ENCODE measurements around the gene CDK17. TPM values are rescaled to one million over a fixed set of nuclear protein-coding genes. Genes with fewer than 3 reads are reported as not detected.

The CDK17 gene
- total RNA-seq, 2 donors from 2014 or later = 17.0 to 35.6 TPM

GRCh38 chr12:96257550-96258103, 142.6 kb downstream of the CDK17 start:
- intact Hi-C loops (cut with DNase I) = no loop called here
- ATAC-seq (no peak), DNase-seq (no peak)

GRCh38 chr12:96256672-96257361, 143.4 kb downstream of the CDK17 start:
- DNase-seq (no peak), ATAC-seq (no peak)
- intact Hi-C loops (cut with DNase I) = no loop called here

- intact Hi-C loops (cut with DNase I) = no loop called here
- ATAC-seq = peak; percentile 86 to 90
- peak; percentile 83 for DNase-seq
These were observed 145.2 kb downstream of the CDK17 start for GRCh38 chr12:96255077-96255476.

- intact Hi-C loops (cut with DNase I) = no loop called here
- ATAC-seq = no peak
These were observed 150.0 kb downstream of the CDK17 start for GRCh38 chr12:96250119-96250685.

GRCh38 chr12:96249196-96250118, 150.8 kb downstream of the CDK17 start:
- ATAC-seq (peak; percentile 81 to 92), DNase-seq (peak; percentile 79)
- intact Hi-C loops (cut with DNase I) = loop anchor here in 1 of 2 donors (10.0 kb wide), 1 partner anchor 145 kb away; no protein-coding TSS in a partner anchor

More at GRCh38 chr12:96250119-96250685, 150.0 kb downstream of the CDK17 start:
- DNase-seq = no peak

- DNase-seq = no peak
- ATAC-seq = peak in 1 of 2 donors; percentile 38
- intact Hi-C loops (cut with DNase I) = loop anchor here in 1 of 2 donors (10.0 kb wide), 1 partner anchor 146 kb away; no protein-coding TSS in a partner anchor
These were observed 151.9 kb downstream of the CDK17 start for GRCh38 chr12:96248136-96248931.

- no peak for ATAC-seq
- intact Hi-C loops (cut with DNase I) = loop anchor here in 1 of 2 donors (10.0 kb wide), 1 partner anchor 147 kb away; no protein-coding TSS in a partner anchor
- no peak for DNase-seq
These were observed 152.7 kb downstream of the CDK17 start for GRCh38 chr12:96247563-96247962.

GRCh38 chr12:96246926-96247505, 153.2 kb downstream of the CDK17 start:
- ATAC-seq = no peak
- intact Hi-C loops (cut with DNase I) = loop anchor here in 1 of 2 donors (10.0 kb wide), 1 partner anchor 148 kb away; no protein-coding TSS in a partner anchor

GRCh38 chr12:96244826-96245225, 155.4 kb downstream of the CDK17 start:
- DNase-seq = no peak
- ATAC-seq = no peak
- intact Hi-C loops (cut with DNase I) = loop anchor here in 1 of 2 donors (10.0 kb wide), 1 partner anchor 150 kb away; no protein-coding TSS in a partner anchor

More at GRCh38 chr12:96246926-96247505, 153.2 kb downstream of the CDK17 start:
- no peak for DNase-seq

- peak in 1 of 2 donors; percentile 6 for ATAC-seq
- peak; percentile 63 for DNase-seq
- intact Hi-C loops (cut with DNase I) = loop anchor here in 1 of 2 donors (10.0 kb wide), 1 partner anchor 152 kb away; no protein-coding TSS in a partner anchor
These were observed 157.6 kb downstream of the CDK17 start for GRCh38 chr12:96242597-96242996.

GRCh38 chr12:96241846-96242256, 158.4 kb downstream of the CDK17 start:
- ATAC-seq = peak; percentile 32 to 78
- intact Hi-C loops (cut with DNase I) = loop anchor here in 1 of 2 donors (10.0 kb wide), 1 partner anchor 153 kb away; no protein-coding TSS in a partner anchor
- peak; percentile 75 for DNase-seq

- DNase-seq (no peak), ATAC-seq (no peak)
- intact Hi-C loops (cut with DNase I) = loop anchor here in 1 of 2 donors (10.0 kb wide), 1 partner anchor 153 kb away; no protein-coding TSS in a partner anchor
These were observed 158.8 kb downstream of the CDK17 start for GRCh38 chr12:96241431-96241830.

GRCh38 chr12:96240656-96241055, 159.6 kb downstream of the CDK17 start:
- DNase-seq (no peak), ATAC-seq (no peak)
- intact Hi-C loops (cut with DNase I) = loop anchor here in 1 of 2 donors (10.0 kb wide), 1 partner anchor 154 kb away; no protein-coding TSS in a partner anchor

GRCh38 chr12:96239711-96240635, 160.3 kb downstream of the CDK17 start:
- ATAC-seq (peak; percentile 45 to 76), DNase-seq (peak; percentile 71)
- intact Hi-C loops (cut with DNase I) = loop anchor here (10.0 kb wide), 1 partner anchor 155 kb away; no protein-coding TSS in a partner anchor

GRCh38 chr12:96238336-96239047, 161.7 kb downstream of the CDK17 start:
- DNase-seq = no peak
- ATAC-seq = no peak
- intact Hi-C loops (cut with DNase I) = loop anchor here in 1 of 2 donors (10.0 kb wide), 1 partner anchor 156 kb away; no protein-coding TSS in a partner anchor
